Astrocyte (in vitro differentiated cells and primary cell): ENCODE results near the gene NTN4. TPM values are rescaled to one million over a fixed set of nuclear protein-coding genes. Genes with fewer than 3 reads are reported as not detected.
A peak's percentile ranks its signal among the peaks of the same experiment; 100 is the strongest.

Experiments used
- DNase-seq: peaks from one replicate; pipeline ENCODE4 v3.0.0-alpha.2; 2010; ENCODE audit warnings: low read depth
- FAIRE-seq: peaks from 2 replicates; lab custom pipeline; 2011; peaks lifted over from hg19 to GRCh38; lab: Jason Lieb, UNC
- H2AFZ ChIP-seq: 2 replicates; pipeline ENCODE4 v1.6.0; 2012; ENCODE audit warnings: low read depth, low read length, inconsistent platforms
- H3K27ac ChIP-seq: 2 replicates; pipeline ENCODE4 v1.5.1; 2011; ENCODE audit warnings: low read depth, low read length, inconsistent platforms
- H3K27me3 ChIP-seq: 2 replicates; pipeline ENCODE4 v1.6.0; 2011; ENCODE audit warnings: low read length, inconsistent platforms; ENCODE audit not compliant: insufficient read depth
- H3K36me3 ChIP-seq: 2 replicates; pipeline ENCODE4 v1.5.1; 2011; ENCODE audit warnings: low read length, inconsistent platforms; ENCODE audit not compliant: insufficient read depth
- H3K4me1 ChIP-seq: 2 replicates; pipeline ENCODE4 v1.5.1; 2011; ENCODE audit warnings: low read length, inconsistent platforms; ENCODE audit not compliant: insufficient read depth
- H3K4me2 ChIP-seq: 2 replicates; pipeline ENCODE4 v1.6.0; 2012; ENCODE audit warnings: low read length, inconsistent platforms
- H3K4me3 ChIP-seq: 2 replicates; pipeline ENCODE4 v1.5.1; 2011; ENCODE audit warnings: low read depth, mild to moderate bottlenecking, low read length, inconsistent platforms; ENCODE audit not compliant: insufficient read depth
- H3K79me2 ChIP-seq: 2 replicates; pipeline ENCODE4 v1.6.0; 2012; ENCODE audit warnings: mild to moderate bottlenecking, low read length, inconsistent platforms; ENCODE audit not compliant: insufficient read depth
- H3K9ac ChIP-seq: 2 replicates; pipeline ENCODE4 v1.6.0; 2012; ENCODE audit warnings: mild to moderate bottlenecking, low read length, inconsistent platforms
- H3K9me3 ChIP-seq: 2 replicates; pipeline ENCODE4 v1.5.1; 2012; ENCODE audit warnings: low read depth, mild to moderate bottlenecking, low read length, inconsistent platforms; ENCODE audit not compliant: insufficient read depth
- H4K20me1 ChIP-seq: 2 replicates; pipeline ENCODE4 v1.6.0; 2012; ENCODE audit warnings: low read length, inconsistent platforms; ENCODE audit not compliant: insufficient read depth
- H3K27ac Mint-ChIP-seq: one replicate; pipeline ENCODE4 v1.8.0; 2021; ENCODE audit warnings: mild to moderate bottlenecking, mixed read lengths; ENCODE audit not compliant: unreplicated experiment
- H3K27me3 Mint-ChIP-seq: one replicate; pipeline ENCODE4 v1.8.0; 2021; ENCODE audit warnings: low read depth, mixed read lengths; ENCODE audit not compliant: unreplicated experiment
- H3K36me3 Mint-ChIP-seq: one replicate; pipeline ENCODE4 v1.8.0; 2021; ENCODE audit warnings: low read depth, mixed read lengths; ENCODE audit not compliant: unreplicated experiment
- H3K4me1 Mint-ChIP-seq: one replicate; pipeline ENCODE4 v1.8.0; 2021; ENCODE audit warnings: low read depth, mixed read lengths; ENCODE audit not compliant: unreplicated experiment
- H3K4me3 Mint-ChIP-seq: one replicate; pipeline ENCODE4 v1.8.0; 2021; ENCODE audit warnings: mild to moderate bottlenecking, moderate library complexity, mixed read lengths; ENCODE audit not compliant: unreplicated experiment
- H3K9me3 Mint-ChIP-seq: one replicate; pipeline ENCODE4 v1.8.0; 2021; ENCODE audit warnings: mild to moderate bottlenecking, mixed read lengths; ENCODE audit not compliant: unreplicated experiment
- CTCF ChIP-seq: IDR thresholded peaks from 2 replicates; pipeline ENCODE4 v1.5.1; 2011; ENCODE audit warnings: low read depth, mild to moderate bottlenecking, inconsistent platforms, low read length, moderate library complexity; ENCODE audit not compliant: insufficient read depth
- EZH2 ChIP-seq: IDR thresholded peaks from 2 replicates; pipeline ENCODE4 v1.6.1; 2012; ENCODE audit warnings: mild to moderate bottlenecking, low read length, inconsistent platforms; ENCODE audit not compliant: insufficient read depth
- total RNA-seq: library from RNA; stranded (reverse); gene quantifications from 2 replicates; pipeline ENCODE4 v1.2.1, GENCODE V29; 2021

NTN4 gene
- total RNA-seq, 1 donor from 2014 or later: 28.9 TPM

GRCh38 chr12:95733141-95733825, 57.3 kb downstream of the NTN4 start:
- H3K9me3 Mint-ChIP-seq: no peaks in the 10 kb centered on the region
- Histone ChIP-seq H3K9ac (no peak overlapping the region), H3K36me3 (peaks cover 7% of the 10 kb centered on the region), H3K79me2 (no peaks in the 10 kb centered on the region), H3K27ac (peak overlapping the region; percentile 11), H3K4me3 (no peak overlapping the region), H3K4me2 (peak overlapping the region; percentile 12), H3K27me3 (no peaks in the 10 kb centered on the region), H3K4me1 (no peaks in the 10 kb centered on the region), H3K9me3 (no peaks in the 10 kb centered on the region), H4K20me1 (no peaks in the 10 kb centered on the region), H2AFZ (no peak overlapping the region)
- TF ChIP-seq CTCF: no peak
- no peak for TF ChIP-seq EZH2
- no peak for FAIRE-seq
- peak; percentile 91 for DNase-seq
- H3K4me1 Mint-ChIP-seq: peaks cover 5% of the 10 kb centered on the region
- no peak overlapping the region for H3K4me3 Mint-ChIP-seq
- H3K27ac Mint-ChIP-seq: peak overlapping the region; percentile 51
- H3K36me3 Mint-ChIP-seq: peaks cover 3% of the 10 kb centered on the region
- H3K27me3 Mint-ChIP-seq: no peaks in the 10 kb centered on the region

- Histone ChIP-seq H3K27me3 (no peaks in the 10 kb centered on the region), H3K27ac (no peak overlapping the region), H4K20me1 (no peaks in the 10 kb centered on the region), H3K4me2 (no peak overlapping the region), H3K36me3 (no peaks in the 10 kb centered on the region), H3K4me1 (no peaks in the 10 kb centered on the region), H3K4me3 (no peak overlapping the region), H3K79me2 (no peaks in the 10 kb centered on the region), H3K9me3 (no peaks in the 10 kb centered on the region), H3K9ac (no peak overlapping the region), H2AFZ (no peak overlapping the region)
- Mint-ChIP-seq H3K27me3 (no peaks in the 10 kb centered on the region), H3K36me3 (peaks cover 3% of the 10 kb centered on the region), H3K27ac (no peak overlapping the region), H3K4me3 (no peak overlapping the region), H3K4me1 (peaks cover 5% of the 10 kb centered on the region), H3K9me3 (peaks cover 4% of the 10 kb centered on the region)
- DNase-seq (no peak), FAIRE-seq (no peak)
- TF ChIP-seq CTCF: no peak
These were observed 59.0 kb downstream of the NTN4 start for GRCh38 chr12:95731519-95731958.

GRCh38 chr12:95730457-95730856, 60.1 kb downstream of the NTN4 start:
- Histone ChIP-seq H3K4me3 (no peak overlapping the region), H3K9me3 (no peaks in the 10 kb centered on the region), H3K27ac (no peak overlapping the region), H3K79me2 (no peaks in the 10 kb centered on the region), H3K4me1 (no peaks in the 10 kb centered on the region), H3K36me3 (no peaks in the 10 kb centered on the region), H2AFZ (no peak overlapping the region), H4K20me1 (no peaks in the 10 kb centered on the region), H3K4me2 (no peak overlapping the region), H3K27me3 (no peaks in the 10 kb centered on the region), H3K9ac (no peak overlapping the region)
- peaks cover 10% of the 10 kb centered on the region for H3K9me3 Mint-ChIP-seq
- no peak overlapping the region for H3K4me3 Mint-ChIP-seq
- TF ChIP-seq EZH2 (no peak), CTCF (no peak)
- H3K4me1 Mint-ChIP-seq: peaks cover 5% of the 10 kb centered on the region
- DNase-seq (no peak), FAIRE-seq (no peak)
- H3K27me3 Mint-ChIP-seq: no peaks in the 10 kb centered on the region
- no peak overlapping the region for H3K27ac Mint-ChIP-seq
- H3K36me3 Mint-ChIP-seq: peaks cover 3% of the 10 kb centered on the region
